DOHH2 (cell line): ENCODE results near the gene BRD2.
"Not testable (repeated sequence)": the region's sequence is repeated elsewhere in the genome, so short reads cannot be mapped to it uniquely, and the experiment has no call there.

Experiments used
- CTCF ChIP-seq: fragments of 200-600 bp; sonication (generic); IDR thresholded peaks from one replicate; pipeline ENCODE4 v1.5.1; 2014; ENCODE audit warnings: antibody characterized with exemption, mild to moderate bottlenecking, low read depth, low read length; ENCODE audit not compliant: poor library complexity, severe bottlenecking
- EZH2phosphoT487 ChIP-seq: fragments of 200-600 bp; sonication (generic); IDR thresholded peaks from 2 replicates; pipeline ENCODE4 v1.6.1; 2017; ENCODE audit warnings: borderline replicate concordance, mild to moderate bottlenecking, antibody characterized with exemption, low read length, moderate library complexity, mixed read lengths

- TF ChIP-seq CTCF, EZH2phosphoT487: not testable (repeated sequence)
Observed at GRCh38 chr6:32942555-32943123, 25.8 kb upstream of the BRD2 start.
